Fibroblast of lung (primary cell): ENCODE measurements around the gene RRBP1. TPM values are rescaled to one million over a fixed set of nuclear protein-coding genes. Genes with fewer than 3 reads are reported as not detected.

Experiments used
- DNase-seq, 2 donors: peaks; one replicate each; pipeline versions ENCODE4 v3.0.0 to v3.0.0-alpha.2; 2010; ENCODE audit warnings: low read depth in 2 of 2
- H2AFZ ChIP-seq: 2 replicates; pipeline ENCODE4 v1.5.1; 2012; ENCODE audit warnings: low read length, control low read depth, inconsistent platforms
- H3K27ac ChIP-seq: 2 replicates; pipeline ENCODE4 v1.5.1; 2011; ENCODE audit warnings: low read length, control low read depth; ENCODE audit not compliant: insufficient read depth
- H3K27me3 ChIP-seq: 2 replicates; pipeline ENCODE4 v1.5.1; 2011; ENCODE audit warnings: mild to moderate bottlenecking, low read length; ENCODE audit not compliant: control insufficient read depth, insufficient read depth
- H3K36me3 ChIP-seq: 2 replicates; pipeline ENCODE4 v1.5.1; 2011; ENCODE audit warnings: low read length; ENCODE audit not compliant: control insufficient read depth, insufficient read depth
- H3K4me1 ChIP-seq: 2 replicates; pipeline ENCODE4 v1.5.1; 2011; ENCODE audit warnings: low read length; ENCODE audit not compliant: control insufficient read depth, insufficient read depth; ENCODE audit errors: extremely low read depth
- H3K4me2 ChIP-seq: 2 replicates; pipeline ENCODE4 v1.5.1; 2011; ENCODE audit warnings: low read length, control low read depth; ENCODE audit not compliant: insufficient read depth; ENCODE audit errors: extremely low read depth
- H3K4me3 ChIP-seq, 4 experiments: fragments of 200-600 bp in 1 of 4; sonication (generic) in 1 of 4; replicated peaks in 1 of 4; 2 replicates each; pipeline ENCODE4 v1.5.1; 2011 to 2016; ENCODE audit warnings: low read length in 4 of 4, low read depth in 3 of 4, mild to moderate bottlenecking in 3 of 4, control low read depth in 2 of 4, inconsistent platforms in 1 of 4, mixed read lengths in 1 of 4; ENCODE audit not compliant: insufficient read depth in 1 of 4; ENCODE audit errors: control extremely low read depth in 1 of 4
- H3K79me2 ChIP-seq: 2 replicates; pipeline ENCODE4 v1.5.1; 2012; ENCODE audit warnings: mild to moderate bottlenecking, low read length, inconsistent platforms; ENCODE audit not compliant: control insufficient read depth, insufficient read depth
- H3K9ac ChIP-seq: 2 replicates; pipeline ENCODE4 v1.5.1; 2011; ENCODE audit warnings: mild to moderate bottlenecking, low read length, control low read depth; ENCODE audit not compliant: insufficient read depth
- H3K9me3 ChIP-seq: 2 replicates; pipeline ENCODE4 v1.5.1; 2012; ENCODE audit warnings: low read depth, low read length; ENCODE audit not compliant: control insufficient read depth, insufficient read depth
- H4K20me1 ChIP-seq: 2 replicates; pipeline ENCODE4 v1.5.1; 2011; ENCODE audit warnings: low read length; ENCODE audit not compliant: control insufficient read depth, insufficient read depth; ENCODE audit errors: extremely low read depth
- CTCF ChIP-seq, 2 donors: IDR thresholded peaks in 1 of 2; conservative IDR thresholded peaks in 1 of 2; 1 replicate in 1 of 2; 2 replicates in 1 of 2; pipeline ENCODE4 v1.5.1; 2011 to 2012; ENCODE audit warnings: low read length in 2 of 2, control low read depth in 1 of 2, inconsistent platforms in 1 of 2, low read depth in 1 of 2, mild to moderate bottlenecking in 1 of 2
- EZH2 ChIP-seq: IDR thresholded peaks from 2 replicates; pipeline ENCODE4 v1.5.1; 2012; ENCODE audit warnings: low read length, control low read depth, mild to moderate bottlenecking; ENCODE audit errors: missing control alignments
- polyA plus RNA-seq, 2 donors: library from polyadenylated mRNA; depleted of rRNA in 1 of 2; stranded (reverse) in 1 of 2; unstranded in 1 of 2; fragments of >200 nt; gene quantifications; 2 replicates each; pipeline ENCODE4 v1.2.1, GENCODE V29; 2011 to 2012; ENCODE audit warnings: missing spikeins in 1 of 2
- total RNA-seq: library from RNA; depleted of rRNA; stranded (reverse); fragments of >200 nt; gene quantifications from 2 replicates; pipeline ENCODE4 v1.2.1, GENCODE V29; 2014

Gene RRBP1
- total and polyA plus RNA-seq, 2 donors (not counting 1 experiment from before 2014, with no cell fraction given) = 169 to 233 TPM

- no peak for TF ChIP-seq CTCF (conservative IDR thresholded peaks at IDR 0.05 in 1 of 2, IDR thresholded peaks at IDR 0.05 in 1 of 2; ENCODE audit: low read depth in 1 of 2, low read length in 2 of 2)
- TF ChIP-seq EZH2 = no peak
Measured at GRCh38 chr20:17625246-17626051, 56.6 kb downstream of the RRBP1 start.

GRCh38 chr20:17624551-17625245 is 57.3 kb downstream of the RRBP1 start:
- no peak for DNase-seq
- TF ChIP-seq EZH2 = no peak
- TF ChIP-seq CTCF (conservative IDR thresholded peaks at IDR 0.05 in 1 of 2, IDR thresholded peaks at IDR 0.05 in 1 of 2; ENCODE audit: low read depth in 1 of 2, low read length in 2 of 2) = no peak

More at GRCh38 chr20:17625246-17626051, 56.6 kb downstream of the RRBP1 start:
- no peaks in the 10 kb centered on the region for H3K9me3 ChIP-seq
- H3K4me2 ChIP-seq = no peak overlapping the region
- no peak overlapping the region for H2AFZ ChIP-seq
- H3K4me3 ChIP-seq = no peak overlapping the region
- peaks cover 70% of the 10 kb centered on the region for H3K36me3 ChIP-seq
- no peaks in the 10 kb centered on the region for H3K4me1 ChIP-seq
- no peaks in the 10 kb centered on the region for H4K20me1 ChIP-seq
- no peaks in the 10 kb centered on the region for H3K27me3 ChIP-seq
- H3K27ac ChIP-seq = no peak overlapping the region
- H3K79me2 ChIP-seq = peaks cover 5% of the 10 kb centered on the region
- DNase-seq = no peak
- no peak overlapping the region for H3K9ac ChIP-seq

GRCh38 chr20:17624070-17624469 is 58.0 kb downstream of the RRBP1 start:
- H2AFZ ChIP-seq = no peak overlapping the region
- H3K36me3 ChIP-seq = peaks cover 73% of the 10 kb centered on the region
- H4K20me1 ChIP-seq = no peaks in the 10 kb centered on the region
- H3K27me3 ChIP-seq = no peaks in the 10 kb centered on the region
- no peak for DNase-seq
- H3K27ac ChIP-seq = no peak overlapping the region
- H3K4me2 ChIP-seq = no peak overlapping the region
- H3K9me3 ChIP-seq = no peaks in the 10 kb centered on the region
- no peak overlapping the region for H3K4me3 ChIP-seq
- no peak overlapping the region for H3K9ac ChIP-seq
- peaks cover 5% of the 10 kb centered on the region for H3K79me2 ChIP-seq
- H3K4me1 ChIP-seq = no peaks in the 10 kb centered on the region
- TF ChIP-seq CTCF (conservative IDR thresholded peaks at IDR 0.05 in 1 of 2, IDR thresholded peaks at IDR 0.05 in 1 of 2; ENCODE audit: low read depth in 1 of 2, low read length in 2 of 2) (no peak), EZH2 (no peak)

More at GRCh38 chr20:17624551-17625245, 57.3 kb downstream of the RRBP1 start:
- H3K36me3 ChIP-seq = peaks cover 73% of the 10 kb centered on the region
- H3K4me1 ChIP-seq = no peaks in the 10 kb centered on the region
- H3K79me2 ChIP-seq = peaks cover 5% of the 10 kb centered on the region
- no peak overlapping the region for H3K4me2 ChIP-seq
- H3K27me3 ChIP-seq = no peaks in the 10 kb centered on the region
- H3K4me3 ChIP-seq = no peak overlapping the region
- no peak overlapping the region for H3K27ac ChIP-seq
- H3K9ac ChIP-seq = no peak overlapping the region
- no peaks in the 10 kb centered on the region for H3K9me3 ChIP-seq
- no peaks in the 10 kb centered on the region for H4K20me1 ChIP-seq
- no peak overlapping the region for H2AFZ ChIP-seq
